GM18498 (cell line): ENCODE measurements around the gene OR6C70.

Source experiments
- ATAC-seq: cut with Tn5 transposase; IDR thresholded peaks from one replicate; pipeline ENCODE4 v1.9.1; 2021; ENCODE audit warnings: mild to moderate bottlenecking, moderate library complexity; ENCODE audit not compliant: unreplicated experiment

Gene OR6C70

GRCh38 chr12:55420307-55420962, 49.5 kb downstream of the OR6C70 start:
- no peak for ATAC-seq
